ENCODE results near the gene PNMT.

The PNMT gene

GRCh38 chr17:39672522-39673334, 4.5 kb downstream of the PNMT start:
- no peak for DNase-seq

- DNase-seq = no peak
Measured at GRCh38 chr17:39673335-39674081, 5.3 kb downstream of the PNMT start.

- DNase-seq = no peak
Measured at GRCh38 chr17:39674179-39674578, 5.9 kb downstream of the PNMT start.

- peak; percentile 86 for DNase-seq
Measured at GRCh38 chr17:39674702-39675389, 6.6 kb downstream of the PNMT start.

- DNase-seq = no peak
Measured at GRCh38 chr17:39675390-39676082, 7.3 kb downstream of the PNMT start.

- peak; percentile 84 for DNase-seq
Measured at GRCh38 chr17:39676198-39676819, 8.1 kb downstream of the PNMT start.

GRCh38 chr17:39677072-39677471, 8.8 kb downstream of the PNMT start:
- DNase-seq = no peak

- DNase-seq = peak; percentile 50
Measured at GRCh38 chr17:39677542-39678339, 9.5 kb downstream of the PNMT start.

GRCh38 chr17:39678340-39679116, 10.3 kb downstream of the PNMT start:
- DNase-seq = no peak

- DNase-seq = no peak
Measured at GRCh38 chr17:39679521-39680192, 11.4 kb downstream of the PNMT start.

- no peak for DNase-seq
Measured at GRCh38 chr17:39683295-39683939, 15.2 kb downstream of the PNMT start.

- DNase-seq = no peak
Measured at GRCh38 chr17:39684369-39685192, 16.3 kb downstream of the PNMT start.

GRCh38 chr17:39687101-39687545, 18.9 kb downstream of the PNMT start:
- no peak for DNase-seq

GRCh38 chr17:39687546-39688474, 19.6 kb downstream of the PNMT start, which contains the start of gene PGAP3:
Gene PGAP3 (minus strand): TSS chr17:39688057. CDS start chr17:39688014, 43 bp downstream.
- DNase-seq = peak; percentile 97

GRCh38 chr17:39688475-39688835, 20.2 kb downstream of the PNMT start:
- DNase-seq = peak; percentile 15

GRCh38 chr17:39688945-39689344, 20.7 kb downstream of the PNMT start:
- no peak for DNase-seq

- DNase-seq = no peak
Measured at GRCh38 chr17:39694593-39694992, 26.3 kb downstream of the PNMT start.

Measured in COR-L47 (cell line).